HFF-Myc (cell line): Measurements from ENCODE around the gene CCDC30.

Experiments used
- DNase-seq: peaks from one replicate; pipeline ENCODE4 v3.0.0-alpha.2; 2011; ENCODE audit warnings: low read depth; ENCODE audit errors: extremely low read depth
- H3K4me3 ChIP-seq: replicated peaks from 2 replicates; pipeline ENCODE4 v1.5.1; 2011; ENCODE audit warnings: low read depth, mild to moderate bottlenecking, control low read depth, low read length
- TF ChIP-seq, protein P1 (sequence below): IDR thresholded peaks from 2 replicates; pipeline ENCODE4 v1.5.1; 2012; ENCODE audit warnings: mild to moderate bottlenecking, low read depth, low read length, control low read depth; ENCODE audit errors: missing control alignments

Gene CCDC30

DNA sequence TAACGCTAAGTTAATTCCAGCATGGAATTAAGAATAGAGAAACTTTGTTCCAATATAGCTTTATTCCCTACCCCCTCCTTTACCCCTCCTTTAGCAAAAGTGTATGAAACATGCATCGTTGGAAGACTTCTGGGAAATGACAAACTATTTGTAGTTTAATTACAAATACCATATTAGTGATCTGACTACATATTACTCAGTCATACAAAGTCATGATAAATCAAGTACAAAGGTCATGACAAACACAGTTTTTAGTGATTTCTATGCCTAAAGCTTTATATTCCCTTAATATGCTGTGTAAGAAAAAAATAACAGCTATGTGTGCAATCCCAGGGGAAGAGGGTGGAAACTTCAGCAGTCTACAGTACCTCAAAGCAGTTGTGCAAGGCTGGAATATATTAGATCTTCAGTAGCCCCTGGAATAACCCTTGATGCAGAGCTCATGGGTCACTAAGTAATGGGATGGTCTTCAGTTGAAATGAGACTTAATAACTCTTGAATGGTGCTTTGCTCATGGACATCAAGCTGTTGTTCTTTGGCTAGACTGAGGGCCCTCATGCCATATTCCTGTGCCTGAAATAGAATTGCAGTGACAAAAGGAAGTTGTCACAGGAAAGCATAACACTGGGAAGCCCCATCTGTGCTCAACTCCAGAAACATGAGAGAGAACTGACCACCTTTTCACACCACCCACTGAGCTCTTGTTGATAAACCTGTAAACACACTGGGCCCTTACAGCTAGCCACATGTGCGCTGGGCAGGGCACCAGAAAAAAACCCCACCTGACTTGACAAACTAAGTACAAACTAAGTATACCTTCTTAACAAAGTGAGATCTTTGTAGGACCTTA, 32.6 kb upstream of the CCDC30 start:
- DNase-seq, result no peak
- H3K4me3 ChIP-seq, result no peak overlapping the region
- TF ChIP-seq, protein P1, sequence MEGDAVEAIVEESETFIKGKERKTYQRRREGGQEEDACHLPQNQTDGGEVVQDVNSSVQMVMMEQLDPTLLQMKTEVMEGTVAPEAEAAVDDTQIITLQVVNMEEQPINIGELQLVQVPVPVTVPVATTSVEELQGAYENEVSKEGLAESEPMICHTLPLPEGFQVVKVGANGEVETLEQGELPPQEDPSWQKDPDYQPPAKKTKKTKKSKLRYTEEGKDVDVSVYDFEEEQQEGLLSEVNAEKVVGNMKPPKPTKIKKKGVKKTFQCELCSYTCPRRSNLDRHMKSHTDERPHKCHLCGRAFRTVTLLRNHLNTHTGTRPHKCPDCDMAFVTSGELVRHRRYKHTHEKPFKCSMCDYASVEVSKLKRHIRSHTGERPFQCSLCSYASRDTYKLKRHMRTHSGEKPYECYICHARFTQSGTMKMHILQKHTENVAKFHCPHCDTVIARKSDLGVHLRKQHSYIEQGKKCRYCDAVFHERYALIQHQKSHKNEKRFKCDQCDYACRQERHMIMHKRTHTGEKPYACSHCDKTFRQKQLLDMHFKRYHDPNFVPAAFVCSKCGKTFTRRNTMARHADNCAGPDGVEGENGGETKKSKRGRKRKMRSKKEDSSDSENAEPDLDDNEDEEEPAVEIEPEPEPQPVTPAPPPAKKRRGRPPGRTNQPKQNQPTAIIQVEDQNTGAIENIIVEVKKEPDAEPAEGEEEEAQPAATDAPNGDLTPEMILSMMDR, result no peak

DNA sequence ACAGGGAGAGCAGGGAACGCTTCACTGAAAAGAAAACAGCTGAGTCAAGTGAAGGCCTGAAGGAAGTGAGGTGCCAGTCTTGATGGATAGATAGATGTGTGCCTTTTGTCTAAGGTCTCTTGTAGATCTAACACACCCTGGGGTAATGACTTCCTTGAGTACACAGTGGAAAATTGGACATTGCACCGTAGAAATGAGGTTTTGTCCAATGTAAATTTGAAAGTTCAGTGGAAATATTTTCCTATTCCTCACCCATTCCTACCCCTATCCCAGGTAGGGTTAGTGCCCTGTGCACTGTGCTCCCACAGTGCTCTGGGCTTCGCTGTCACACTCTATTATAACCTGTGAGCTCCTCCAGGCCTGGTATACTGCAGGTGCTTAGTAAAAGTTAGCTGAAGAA, 31.6 kb upstream of the CCDC30 start:
- no peak overlapping the region for H3K4me3 ChIP-seq
- TF ChIP-seq, protein P1, result no peak
- DNase-seq, result no peak

DNA sequence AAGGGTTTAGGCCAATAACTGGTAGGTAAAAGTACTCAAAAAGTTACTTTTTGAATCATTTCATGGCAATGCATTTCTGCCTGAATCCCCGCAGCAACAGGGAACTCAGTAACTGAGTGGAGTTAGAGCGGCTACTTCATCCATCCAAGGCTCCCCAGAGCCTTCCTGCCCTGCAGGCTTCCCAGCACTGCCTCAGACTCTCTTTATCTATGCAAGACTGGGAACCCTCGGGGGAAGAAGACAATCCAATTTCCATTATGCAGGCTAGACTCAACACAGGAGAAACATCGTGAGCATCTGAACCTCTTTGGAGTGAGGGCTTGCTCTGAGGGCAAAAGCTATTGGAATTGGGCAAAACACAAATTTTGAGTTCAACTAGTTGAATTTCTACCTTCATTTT, 30.4 kb upstream of the CCDC30 start:
- no peak overlapping the region for H3K4me3 ChIP-seq
- DNase-seq, result no peak
- TF ChIP-seq, protein P1, result no peak

DNA sequence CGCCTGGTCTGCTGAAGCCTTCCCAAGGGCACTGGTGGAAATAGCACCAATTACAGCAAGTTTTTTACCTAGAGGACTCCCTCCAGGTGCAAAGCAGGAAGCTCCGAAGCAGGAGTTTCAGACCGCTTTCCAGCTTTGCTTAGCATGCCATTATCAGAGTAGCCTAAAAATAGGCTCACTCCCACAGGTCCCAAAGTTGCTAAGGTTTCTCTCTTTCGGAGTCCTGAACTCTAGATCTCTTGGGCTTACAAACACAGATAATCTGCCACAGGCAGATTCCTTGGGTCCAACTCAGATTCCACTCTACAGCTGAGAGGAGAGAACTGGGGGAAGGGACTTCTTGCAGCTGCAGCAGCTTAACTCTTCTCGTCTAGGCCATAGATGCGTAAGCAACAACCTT, 29.7 kb upstream of the CCDC30 start:
- no peak for DNase-seq
- TF ChIP-seq, protein P1, result no peak
- no peak overlapping the region for H3K4me3 ChIP-seq

DNA sequence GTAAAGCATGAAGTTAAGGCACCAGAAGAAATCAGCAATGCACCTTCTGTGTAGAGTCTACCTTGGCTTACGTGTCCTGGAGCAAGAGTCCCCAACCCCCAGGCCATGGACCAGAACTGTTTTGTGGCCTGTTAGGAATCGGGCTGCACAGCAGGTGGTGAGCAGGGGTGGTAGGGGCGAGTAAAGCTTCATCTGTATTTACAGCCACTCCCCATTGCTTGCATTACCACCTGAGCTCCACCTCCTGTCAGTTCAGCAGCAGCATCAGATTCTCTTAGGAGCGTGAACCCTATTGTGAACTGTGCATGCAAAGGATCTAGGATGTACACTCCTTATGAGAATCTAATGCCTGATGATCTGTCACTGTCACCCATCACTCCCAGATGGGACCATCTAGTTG, 28.7 kb upstream of the CCDC30 start:
- no peak overlapping the region for H3K4me3 ChIP-seq
- no peak for DNase-seq
- TF ChIP-seq, protein P1, result no peak

DNA sequence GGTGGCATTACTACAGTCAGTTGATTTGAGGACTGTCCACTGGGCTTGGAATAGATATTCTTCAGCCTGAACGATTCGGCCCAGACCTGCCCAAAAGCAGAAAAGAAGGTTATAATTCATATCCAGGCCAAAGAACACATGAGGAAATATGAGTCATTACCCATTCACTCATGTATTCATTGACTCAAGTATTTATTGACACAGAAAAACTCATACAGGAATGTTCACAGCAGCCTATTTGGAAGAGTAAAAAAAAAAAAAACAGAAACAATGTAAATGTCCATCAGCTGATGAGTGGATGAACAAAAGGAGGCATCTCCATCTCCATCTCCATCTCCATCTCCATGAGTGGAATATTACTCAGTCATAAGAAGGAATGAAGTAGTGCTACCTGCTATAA, 23.1 kb upstream of the CCDC30 start:
- DNase-seq, result no peak
- TF ChIP-seq, protein P1, result no peak
- no peak overlapping the region for H3K4me3 ChIP-seq
